DMS53 (cell line): ENCODE measurements around the gene MISP3.
"Not testable (repeated sequence)": the region's sequence is repeated elsewhere in the genome, so short reads cannot be mapped to it uniquely, and the experiment has no call there.

Experiments used
- DNase-seq: peaks from one replicate; lab custom pipeline; 2025; lab: John Stamatoyannopoulos, UW

The MISP3 gene

GRCh38 chr19:14072535-14073260 lies at the start of gene MISP3:
MISP3 (plus strand) TSS chr19:14072786; CDS start chr19:14073310, 524 bp downstream.
- peak; percentile 91 for DNase-seq

GRCh38 chr19:14023404-14024235 lies 49.0 kb upstream of the MISP3 start:
- DNase-seq: peak; percentile 85

- DNase-seq: not testable (repeated sequence)
Observed at GRCh38 chr19:14026652-14027192, 45.9 kb upstream of the MISP3 start.

GRCh38 chr19:14027856-14028450 lies 44.6 kb upstream of the MISP3 start, which contains the start of gene RLN3:
RLN3 (plus strand) TSS chr19:14028148; CDS start chr19:14028205, 57 bp downstream.
- no peak for DNase-seq

- DNase-seq: no peak
Observed at GRCh38 chr19:14028901-14029300, 43.7 kb upstream of the MISP3 start.

- DNase-seq: no peak
Observed at GRCh38 chr19:14030997-14031718, 41.4 kb upstream of the MISP3 start.

GRCh38 chr19:14031719-14032480 lies 40.7 kb upstream of the MISP3 start, which contains the start of gene IL27RA:
IL27RA (plus strand) TSS chr19:14031762; CDS start chr19:14031873, 111 bp downstream.
- peak; percentile 74 for DNase-seq

GRCh38 chr19:14033946-14034345 lies 38.6 kb upstream of the MISP3 start:
- DNase-seq: no peak

GRCh38 chr19:14035159-14035558 lies 37.4 kb upstream of the MISP3 start:
- not testable (repeated sequence) for DNase-seq

GRCh38 chr19:14035706-14036105 lies 36.9 kb upstream of the MISP3 start:
- DNase-seq: no peak

- no peak for DNase-seq
Observed at GRCh38 chr19:14039181-14039580, 33.4 kb upstream of the MISP3 start.

- DNase-seq: peak; percentile 90
Observed at GRCh38 chr19:14042659-14043608, 29.7 kb upstream of the MISP3 start.

GRCh38 chr19:14047866-14048265 lies 24.7 kb upstream of the MISP3 start:
- not testable (repeated sequence) for DNase-seq

GRCh38 chr19:14048443-14049153 lies 24.0 kb upstream of the MISP3 start:
- peak; percentile 73 for DNase-seq

- DNase-seq: no peak
Observed at GRCh38 chr19:14050512-14050911, 22.1 kb upstream of the MISP3 start.

- not testable (repeated sequence) for DNase-seq
Observed at GRCh38 chr19:14050961-14051360, 21.6 kb upstream of the MISP3 start.

GRCh38 chr19:14051980-14052379 lies 20.6 kb upstream of the MISP3 start:
- DNase-seq: no peak

- no peak for DNase-seq
Observed at GRCh38 chr19:14052470-14052869, 20.1 kb upstream of the MISP3 start.

GRCh38 chr19:14053032-14053431 lies 19.6 kb upstream of the MISP3 start:
- DNase-seq: no peak
